ENCODE measurements around the gene TMEM141. TPM values are rescaled to one million over a fixed set of nuclear protein-coding genes. Genes with fewer than 3 reads are reported as not detected.
"Not testable (repeated sequence)": the region's sequence is repeated elsewhere in the genome, so short reads cannot be mapped to it uniquely, and the experiment has no call there.

TMEM141 gene
- total RNA-seq, 2 donors from 2014 or later, result 28.1 to 33.9 TPM

- intact Hi-C loops (cut with DNase I), result no loop called here
Observed at GRCh38 chr9:136838314-136839228, 47.4 kb downstream of the TMEM141 start.

GRCh38 chr9:136839229-136840139 is 48.3 kb downstream of the TMEM141 start:
- intact Hi-C loops (cut with DNase I), result loop anchor here in 1 of 2 donors (5.0 to 10.0 kb wide), 2 partner anchors 103 to 195 kb away; partner anchors contain the start of genes FBXW5 and FUT7
- no peak for DNase-seq (ENCODE audit: low spot score)

More at GRCh38 chr9:136838314-136839228, 47.4 kb downstream of the TMEM141 start:
- DNase-seq (ENCODE audit: low spot score), result no peak

- no peak for DNase-seq (ENCODE audit: low spot score)
- intact Hi-C loops (cut with DNase I), result loop anchor here in 1 of 2 donors (5.0 to 10.0 kb wide), 2 partner anchors 102 to 194 kb away; partner anchors contain the start of genes FBXW5 and FUT7
Observed at GRCh38 chr9:136840140-136840876, 49.2 kb downstream of the TMEM141 start.

GRCh38 chr9:136840877-136841645 is 49.9 kb downstream of the TMEM141 start:
- no peak for DNase-seq (ENCODE audit: low spot score)

GRCh38 chr9:136841646-136842379 is 50.7 kb downstream of the TMEM141 start:
- intact Hi-C loops (cut with DNase I), result loop anchor here in 1 of 2 donors (5.0 to 10.0 kb wide), 2 partner anchors 100 to 193 kb away; partner anchors contain the start of genes FBXW5 and FUT7
- not testable (repeated sequence) for DNase-seq (ENCODE audit: low spot score)

More at GRCh38 chr9:136840877-136841645, 49.9 kb downstream of the TMEM141 start:
- intact Hi-C loops (cut with DNase I), result loop anchor here in 1 of 2 donors (5.0 to 10.0 kb wide), 2 partner anchors 101 to 194 kb away; partner anchors contain the start of genes FBXW5 and FUT7

GRCh38 chr9:136842380-136842948 is 51.3 kb downstream of the TMEM141 start, which contains the start of gene AJM1:
AJM1 (plus strand) TSS chr9:136842478; CDS start chr9:136844415, 1,937 bp downstream.
- intact Hi-C loops (cut with DNase I), result loop anchor here in 1 of 2 donors (5.0 to 10.0 kb wide), 2 partner anchors 100 to 192 kb away; partner anchors contain the start of genes FBXW5 and FUT7
- peak; percentile 93 for DNase-seq (ENCODE audit: low spot score)

Small RNA genes lying within 50 kb of the gene (microRNA-seq; reads per million reads assigned to microRNA genes)
- 0 reads per million in 2 donors for gene MIR4292 (ENCODE audit: borderline microRNAs expressed in 2 of 2)
- 0 reads per million in 2 donors for gene MIR6722 (ENCODE audit: borderline microRNAs expressed in 2 of 2)

Other genes starting within 250 kb of the TMEM141 start
- gene NOTCH1, start 245.3 kb upstream of the TMEM141 start, total RNA-seq, result 10 to 100 TPM; 35.5 to 40.4 TPM
- 100 to 1,000 TPM in 1 of 2 donors, 10 to 100 TPM in 1; 91.4 to 118 TPM for gene EGFL7, start 128.4 kb upstream of the TMEM141 start, total RNA-seq
- gene AGPAT2, start 103.9 kb upstream of the TMEM141 start, total RNA-seq, result 10 to 100 TPM; 27.1 to 28.8 TPM
- 1 to 10 TPM; 7.1 to 8.3 TPM for gene DIPK1B, start 78.8 kb upstream of the TMEM141 start, total RNA-seq
- gene LCN10, start 48.4 kb upstream of the TMEM141 start, total RNA-seq, result 10 to 100 TPM in 1 of 2 donors, 1 to 10 TPM in 1; 9.2 to 10.0 TPM
- gene LCN6, start 42.8 kb upstream of the TMEM141 start, total RNA-seq, result 10 to 100 TPM; 22.8 to 36.9 TPM
- not detected for gene LCN8, start 33.1 kb upstream of the TMEM141 start, total RNA-seq
- not detected for gene LCN15, start 26.8 kb upstream of the TMEM141 start, total RNA-seq
- gene CCDC183, start 5.0 kb downstream of the TMEM141 start, total RNA-seq, result under 1 TPM; 0.29 to 0.42 TPM
- gene RABL6, start 16.6 kb downstream of the TMEM141 start, total RNA-seq, result 10 to 100 TPM; 47.9 to 49.8 TPM
- gene AJM1, start 51.1 kb downstream of the TMEM141 start, total RNA-seq, result 1 to 10 TPM; 4.7 to 5.9 TPM
- gene PHPT1, start 58.1 kb downstream of the TMEM141 start, total RNA-seq, result 10 to 100 TPM; 71.7 to 87.9 TPM
- gene MAMDC4, start 61.0 kb downstream of the TMEM141 start, total RNA-seq, result 1 to 10 TPM; 1.5 to 2.4 TPM
- 100 to 1,000 TPM; 178 to 191 TPM for gene EDF1, start 75.0 kb downstream of the TMEM141 start, total RNA-seq
- gene TRAF2, start 95.2 kb downstream of the TMEM141 start, total RNA-seq, result 10 to 100 TPM in 1 of 2 donors, 1 to 10 TPM in 1; 8.7 to 10.9 TPM
- gene FBXW5, start 153.4 kb downstream of the TMEM141 start, total RNA-seq, result 100 to 1,000 TPM in 1 of 2 donors, 10 to 100 TPM in 1; 95.0 to 100 TPM
- 1 to 10 TPM; 1.4 TPM for gene C8G, start 153.9 kb downstream of the TMEM141 start, total RNA-seq
- gene LCN12, start 160.9 kb downstream of the TMEM141 start, total RNA-seq, result under 1 TPM; 0.62 to 0.88 TPM
- gene PTGDS, start 186.2 kb downstream of the TMEM141 start, total RNA-seq, result 100 to 1,000 TPM; 475 to 547 TPM
- gene LCNL1, start 191.6 kb downstream of the TMEM141 start, total RNA-seq, result 1 to 10 TPM; 2.0 to 2.4 TPM
- 10 to 100 TPM; 23.1 to 25.4 TPM for gene PAXX, start 201.1 kb downstream of the TMEM141 start, total RNA-seq
- 1 to 10 TPM; 1.9 to 3.8 TPM for gene CLIC3, start 205.2 kb downstream of the TMEM141 start, total RNA-seq
- gene ABCA2, start 236.9 kb downstream of the TMEM141 start, total RNA-seq, result 10 to 100 TPM; 30.8 to 32.8 TPM
- under 1 TPM; 0.24 to 0.32 TPM for gene FUT7, start 240.7 kb downstream of the TMEM141 start, total RNA-seq